Measurements from ENCODE around the gene ATP5PF. TPM values are rescaled to one million over a fixed set of nuclear protein-coding genes. Genes with fewer than 3 reads are reported as not detected.

Gene ATP5PF
- total and polyA plus RNA-seq, 2 of the 4 experiments (the other 2 are of a cell fraction), result 76.0 to 190 TPM

- Histone ChIP-seq H4K8ac (ENCODE audit: low read depth in 2 of 2, low read length in 2 of 2) (no peak overlapping the region), H2BK15ac (ENCODE audit: low read depth, low read length) (no peak overlapping the region), H4K91ac (ENCODE audit: insufficient read depth, low read depth, low read length) (no peak overlapping the region), H2BK120ac (ENCODE audit: low read depth, low read length) (no peak overlapping the region), H2AFZ (replicated peaks; ENCODE audit: low read length, poor library complexity) (no peak overlapping the region), H3K56ac (ENCODE audit: extremely low read depth, insufficient read depth, low read length) (no peak overlapping the region), H3K4me3 (ENCODE audit: insufficient read depth, low read depth, low read length) (no peak overlapping the region), H3K4me1 (ENCODE audit: control insufficient read depth, insufficient read depth, low read length) (no peaks in the 10 kb centered on the region), H4K20me1 (ENCODE audit: insufficient read depth, low read length) (no peaks in the 10 kb centered on the region), H3K23ac (ENCODE audit: low read depth, low read length) (no peak overlapping the region), H3K27ac (ENCODE audit: insufficient read depth, low read length) (no peak overlapping the region), H3K18ac (ENCODE audit: low read depth, low read length) (no peak overlapping the region), H2AK9ac (replicated peaks; ENCODE audit: low read depth, low read length, poor library complexity) (no peak overlapping the region), H2BK5ac (ENCODE audit: low read depth, low read length, poor library complexity, severe bottlenecking) (no peak overlapping the region), H3K27me3 (ENCODE audit: control insufficient read depth, insufficient read depth, low read length) (no peaks in the 10 kb centered on the region), H3K4ac (ENCODE audit: low read depth, low read length) (no peak overlapping the region), H3K9me1 (ENCODE audit: insufficient read depth, low read length) (no peaks in the 10 kb centered on the region), H2AK5ac (ENCODE audit: low read depth, low read length) (no peak overlapping the region), H3K36me3 (ENCODE audit: control insufficient read depth, insufficient read depth, low read length) (no peaks in the 10 kb centered on the region), H3K4me2 (ENCODE audit: low read depth, low read length) (no peak overlapping the region), H3K14ac (replicated peaks; ENCODE audit: low read depth, low read length) (no peak overlapping the region), H3K9me3 (ENCODE audit: control insufficient read depth, insufficient read depth, low read length) (no peaks in the 10 kb centered on the region), H4K5ac (ENCODE audit: low read depth, low read length) (no peak overlapping the region), H3K79me1 (ENCODE audit: low read depth in 1 of 2, low read length in 2 of 2) (no peaks in the 10 kb centered on the region), H3K9ac (ENCODE audit: low read depth, low read length) (no peak overlapping the region), H2BK20ac (ENCODE audit: low read depth, low read length) (no peak overlapping the region)
- TF ChIP-seq POLR2A (IDR thresholded peaks at IDR 0.05; ENCODE audit: low read depth, low read length) (no peak), BHLHE40 (IDR thresholded peaks at IDR 0.05; ENCODE audit: low read depth, low read length) (no peak), MXI1 (IDR thresholded peaks at IDR 0.05; ENCODE audit: borderline replicate concordance, low read depth, low read length) (no peak), MAZ (IDR thresholded peaks at IDR 0.05; ENCODE audit: borderline replicate concordance, low read depth, low read length) (no peak), ELK1 (IDR thresholded peaks at IDR 0.05; ENCODE audit: borderline replicate concordance, low read depth, low read length) (no peak)
- dilution Hi-C loops (cut with HindIII; ENCODE audit: low sequenced_read_pairs, unreplicated experiment) (no loop called here), in situ Hi-C loops (cut with MboI; ENCODE audit: low sequenced_read_pairs) (no loop called here), intact Hi-C loops (cut with micrococcal nuclease) (no loop called here)
- no peak for ATAC-seq (ENCODE audit: low read depth)
- POLR2A ChIA-PET (ENCODE audit: unreplicated experiment), result no interaction called here
- no TSS peak for BruUV-seq (replicated peaks)
- no peak for DNase-seq
- CTCF ChIA-PET, result no interaction called here
These were observed 58.3 kb downstream of the ATP5PF start for GRCh38 chr21:25676451-25676850.

Other genes with a start within 250 kb of the ATP5PF start
- 20.6 and 40.0 TPM in 2 replicates for gene MRPL39, start 127.4 kb downstream of the ATP5PF start, total RNA-seq (2012; rRNA removed)
- 15.2 and 15.4 TPM in 2 replicates for gene MRPL39, start 127.4 kb downstream of the ATP5PF start, polyA plus RNA-seq (2012; rRNA removed)
- gene JAM2, start 95.6 kb downstream of the ATP5PF start, total RNA-seq (2012; rRNA removed), result 0.72 and 0.83 TPM in 2 replicates
- 2.0 and 2.1 TPM in 2 replicates for gene JAM2, start 95.6 kb downstream of the ATP5PF start, polyA plus RNA-seq (2012; rRNA removed)
- gene GABPA, start 68 bp upstream of the ATP5PF start, total RNA-seq (2012; rRNA removed), result 17.0 and 26.4 TPM in 2 replicates
- 7.3 and 9.0 TPM in 2 replicates for gene GABPA, start 68 bp upstream of the ATP5PF start, polyA plus RNA-seq (2012; rRNA removed)

Measured in IMR-90 (cell line).